PFSK-1 (cell line): Measurements from ENCODE around the gene NCAN.

ENCODE experiments used
- POLR2AphosphoS5 ChIP-seq: IDR thresholded peaks from 2 replicates; pipeline ENCODE4 v1.6.1; 2012; ENCODE audit warnings: low read depth, mild to moderate bottlenecking, control low read depth, low read length, moderate library complexity
- SIN3A ChIP-seq: IDR thresholded peaks from 2 replicates; pipeline ENCODE4 v1.6.1; 2012; ENCODE audit warnings: mild to moderate bottlenecking, low read length, moderate library complexity, borderline replicate concordance; ENCODE audit not compliant: insufficient read depth
- TAF1 ChIP-seq: IDR thresholded peaks from 2 replicates; pipeline ENCODE4 v1.6.1; 2012; ENCODE audit warnings: low read length, control low read depth, borderline replicate concordance; ENCODE audit not compliant: insufficient read depth
- TF ChIP-seq, protein P1 (sequence below), 2 experiments: IDR thresholded peaks; 2 replicates each; pipeline versions ENCODE4 v1.6.1 to v1.8.0; 2011 to 2012; ENCODE audit warnings: low read depth in 2 of 2, low read length in 2 of 2, control low read depth in 1 of 2, inconsistent platforms in 1 of 2, mild to moderate bottlenecking in 1 of 2, moderate library complexity in 1 of 2; ENCODE audit not compliant: insufficient read depth in 1 of 2

- no peak for TF ChIP-seq SIN3A
- TF ChIP-seq, protein P1, sequence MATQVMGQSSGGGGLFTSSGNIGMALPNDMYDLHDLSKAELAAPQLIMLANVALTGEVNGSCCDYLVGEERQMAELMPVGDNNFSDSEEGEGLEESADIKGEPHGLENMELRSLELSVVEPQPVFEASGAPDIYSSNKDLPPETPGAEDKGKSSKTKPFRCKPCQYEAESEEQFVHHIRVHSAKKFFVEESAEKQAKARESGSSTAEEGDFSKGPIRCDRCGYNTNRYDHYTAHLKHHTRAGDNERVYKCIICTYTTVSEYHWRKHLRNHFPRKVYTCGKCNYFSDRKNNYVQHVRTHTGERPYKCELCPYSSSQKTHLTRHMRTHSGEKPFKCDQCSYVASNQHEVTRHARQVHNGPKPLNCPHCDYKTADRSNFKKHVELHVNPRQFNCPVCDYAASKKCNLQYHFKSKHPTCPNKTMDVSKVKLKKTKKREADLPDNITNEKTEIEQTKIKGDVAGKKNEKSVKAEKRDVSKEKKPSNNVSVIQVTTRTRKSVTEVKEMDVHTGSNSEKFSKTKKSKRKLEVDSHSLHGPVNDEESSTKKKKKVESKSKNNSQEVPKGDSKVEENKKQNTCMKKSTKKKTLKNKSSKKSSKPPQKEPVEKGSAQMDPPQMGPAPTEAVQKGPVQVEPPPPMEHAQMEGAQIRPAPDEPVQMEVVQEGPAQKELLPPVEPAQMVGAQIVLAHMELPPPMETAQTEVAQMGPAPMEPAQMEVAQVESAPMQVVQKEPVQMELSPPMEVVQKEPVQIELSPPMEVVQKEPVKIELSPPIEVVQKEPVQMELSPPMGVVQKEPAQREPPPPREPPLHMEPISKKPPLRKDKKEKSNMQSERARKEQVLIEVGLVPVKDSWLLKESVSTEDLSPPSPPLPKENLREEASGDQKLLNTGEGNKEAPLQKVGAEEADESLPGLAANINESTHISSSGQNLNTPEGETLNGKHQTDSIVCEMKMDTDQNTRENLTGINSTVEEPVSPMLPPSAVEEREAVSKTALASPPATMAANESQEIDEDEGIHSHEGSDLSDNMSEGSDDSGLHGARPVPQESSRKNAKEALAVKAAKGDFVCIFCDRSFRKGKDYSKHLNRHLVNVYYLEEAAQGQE (IDR thresholded peaks at IDR 0.05; ENCODE audit: insufficient read depth in 1 of 2, low read depth in 2 of 2, low read length in 2 of 2), result no peak
- no peak for TF ChIP-seq POLR2AphosphoS5
- no peak for TF ChIP-seq TAF1
Measured at GRCh38 chr19:19218911-19219310, 7.2 kb downstream of the NCAN start.
